WTC11 (cell line): ENCODE results near the gene HTR3A. TPM values are rescaled to one million over a fixed set of nuclear protein-coding genes. Genes with fewer than 3 reads are reported as not detected.
"Not testable (repeated sequence)": the region's sequence is repeated elsewhere in the genome, so short reads cannot be mapped to it uniquely, and the experiment has no call there.

Experiments used
- ATAC-seq: fragments of 200-7000 bp; cut with Tn5 transposase; 2 replicates; pipeline ENCODE4 v1.10.0; 2021; ENCODE audit warnings: mild to moderate bottlenecking, moderate library complexity
- CTCF ChIA-PET: fragments of 300-600 bp; sonication (Branson Sonifier 250); formaldehyde crosslinking; loops from one replicate; lab custom pipeline; 2021; ENCODE audit warnings: antibody characterized with exemption; lab: Charles Lee
- POLR2A ChIA-PET: fragments of 350-600 bp; sonication (Branson Sonifier 250); formaldehyde crosslinking; loops from one replicate; lab custom pipeline; 2021; ENCODE audit warnings: antibody characterized with exemption; lab: Charles Lee
- DNase-seq: peaks from one replicate; pipeline ENCODE4 v3.0.0; 2021; ENCODE audit warnings: low spot score
- H3K27ac Mint-ChIP-seq: 2 replicates; pipeline ENCODE4 v1.8.0; 2021; ENCODE audit warnings: mixed read lengths
- H3K27me3 Mint-ChIP-seq: 2 replicates; pipeline ENCODE4 v1.8.0; 2021; ENCODE audit warnings: low read depth, mild to moderate bottlenecking, moderate library complexity, mixed read lengths
- H3K36me3 Mint-ChIP-seq: 2 replicates; pipeline ENCODE4 v1.8.0; 2021; ENCODE audit warnings: mixed read lengths
- H3K4me1 Mint-ChIP-seq: 2 replicates; pipeline ENCODE4 v1.8.0; 2022; ENCODE audit warnings: mixed read lengths
- H3K4me3 Mint-ChIP-seq: 2 replicates; pipeline ENCODE4 v1.8.0; 2021; ENCODE audit warnings: mild to moderate bottlenecking, moderate library complexity, mixed read lengths
- H3K9me3 Mint-ChIP-seq: 2 replicates; pipeline ENCODE4 v1.8.0; 2021; ENCODE audit warnings: mixed read lengths
- ARID4B ChIP-seq: sonication (generic); formaldehyde crosslinking; IDR thresholded peaks from 2 replicates; pipeline ENCODE4 v1.8.0; 2023; ENCODE audit warnings: missing genetic modification reagents, mild to moderate bottlenecking, borderline replicate concordance
- ATF1 ChIP-seq: sonication (generic); formaldehyde crosslinking; IDR thresholded peaks from 2 replicates; pipeline ENCODE4 v1.8.1; 2023; ENCODE audit warnings: mild to moderate bottlenecking, moderate library complexity, missing genetic modification reagents
- ELF4 ChIP-seq: sonication (generic); formaldehyde crosslinking; IDR thresholded peaks from 2 replicates; pipeline ENCODE4 v1.8.1; 2022; ENCODE audit warnings: low read depth, mild to moderate bottlenecking, moderate library complexity, missing genetic modification reagents
- ERG ChIP-seq: fragments of 250-450 bp; sonication (Bioruptor Pico); IDR thresholded peaks from 2 replicates; pipeline ENCODE4 v1.8.0; 2021; ENCODE audit warnings: mild to moderate bottlenecking
- FOXJ3 ChIP-seq: sonication (generic); formaldehyde crosslinking; IDR thresholded peaks from 2 replicates; pipeline ENCODE4 v1.9.0; 2021; ENCODE audit warnings: missing genetic modification reagents, mild to moderate bottlenecking, borderline replicate concordance
- GTF2I ChIP-seq: fragments of 250-450 bp; sonication (Bioruptor Pico); conservative IDR thresholded peaks from 2 replicates; pipeline ENCODE4 v1.4.0; 2021; ENCODE audit warnings: mild to moderate bottlenecking
- IRF1 ChIP-seq: sonication (generic); formaldehyde crosslinking; IDR thresholded peaks from 2 replicates; pipeline ENCODE4 v1.8.0; 2023; ENCODE audit warnings: missing genetic modification reagents
- JAZF1 ChIP-seq: fragments of 250-450 bp; sonication (Bioruptor Pico); IDR thresholded peaks from 2 replicates; pipeline ENCODE4 v1.9.0; 2021; ENCODE audit warnings: moderate library complexity, mild to moderate bottlenecking, inconsistent platforms
- JUN ChIP-seq: sonication (generic); formaldehyde crosslinking; IDR thresholded peaks from 2 replicates; pipeline ENCODE4 v1.8.0; 2023; ENCODE audit warnings: mild to moderate bottlenecking, missing genetic modification reagents
- MAX ChIP-seq: sonication (generic); formaldehyde crosslinking; IDR thresholded peaks from 2 replicates; pipeline ENCODE4 v1.8.0; 2022; ENCODE audit warnings: mild to moderate bottlenecking, missing genetic modification reagents
- NR3C1 ChIP-seq: sonication (generic); formaldehyde crosslinking; conservative IDR thresholded peaks from 2 replicates; pipeline ENCODE4 v1.8.1; 2023; ENCODE audit warnings: low read depth, mild to moderate bottlenecking, missing genetic modification reagents
- PRDM15 ChIP-seq: sonication (generic); formaldehyde crosslinking; IDR thresholded peaks from 2 replicates; pipeline ENCODE4 v1.8.0; 2022; ENCODE audit warnings: missing genetic modification reagents
- RORB ChIP-seq: fragments of 250-450 bp; sonication (Bioruptor Pico); IDR thresholded peaks from 2 replicates; pipeline ENCODE4 v1.9.0; 2021; ENCODE audit warnings: mild to moderate bottlenecking
- ZNF281 ChIP-seq: sonication (generic); formaldehyde crosslinking; IDR thresholded peaks from 2 replicates; pipeline ENCODE4 v1.8.0; 2023; ENCODE audit warnings: mild to moderate bottlenecking, missing genetic modification reagents
- total RNA-seq: library from RNA; stranded (reverse); gene quantifications from 3 replicates; pipeline ENCODE4 v1.2.3, GENCODE V29; 2021

HTR3A gene
- total RNA-seq, 1 experiment from 2014 or later: 4.1 TPM

GRCh38 chr11:113942256-113942655, 32.7 kb upstream of the HTR3A start:
- no peak for ATAC-seq
- Mint-ChIP-seq H3K27ac (no peak overlapping the region), H3K36me3 (no peaks in the 10 kb centered on the region), H3K4me3 (no peak overlapping the region), H3K4me1 (no peaks in the 10 kb centered on the region), H3K9me3 (no peaks in the 10 kb centered on the region), H3K27me3 (no peaks in the 10 kb centered on the region)
- POLR2A ChIA-PET: no interaction called here
- CTCF ChIA-PET: interaction anchor here (1.6 kb wide), 1 partner anchor 46 kb away, joined by 13 read pairs; no protein-coding TSS in a partner anchor
- TF ChIP-seq MAX (CRISPR knock-in tag) (no peak), ELF4 (CRISPR knock-in tag) (no peak), NR3C1 (CRISPR knock-in tag) (no peak), JUN (CRISPR knock-in tag) (no peak), ERG (CRISPR knock-in tag) (no peak), ZNF281 (no peak)
- DNase-seq: no peak

- CTCF ChIA-PET: interaction anchor here (1.1 to 1.8 kb wide), 2 partner anchors 40 to 50 kb away, joined by 6 to 27 read pairs; no protein-coding TSS in a partner anchor
- ATAC-seq, H3K4me3 Mint-ChIP-seq, H3K9me3 Mint-ChIP-seq, H3K36me3 Mint-ChIP-seq, H3K27ac Mint-ChIP-seq, POLR2A ChIA-PET, H3K27me3 Mint-ChIP-seq, DNase-seq: not testable (repeated sequence)
- H3K4me1 Mint-ChIP-seq: peaks cover 25% of the 10 kb centered on the region
Observed at GRCh38 chr11:113946162-113946561, 28.7 kb upstream of the HTR3A start.

GRCh38 chr11:113947994-113948393, 26.9 kb upstream of the HTR3A start:
- 0 out of 2 replicates have a peak, but pooled peaks cover 3% of the 10 kb centered on the region for H3K27me3 Mint-ChIP-seq
- ATAC-seq (no peak), DNase-seq (no peak)
- H3K4me3 Mint-ChIP-seq: no peak overlapping the region
- H3K27ac Mint-ChIP-seq: no peak overlapping the region
- no peaks in the 10 kb centered on the region for H3K9me3 Mint-ChIP-seq
- peaks cover 40% of the 10 kb centered on the region for H3K4me1 Mint-ChIP-seq
- POLR2A ChIA-PET: interaction anchor here (0.7 kb wide), 1 partner anchor 63 kb away, joined by 3 read pairs; no protein-coding TSS in a partner anchor
- H3K36me3 Mint-ChIP-seq: no peaks in the 10 kb centered on the region
- CTCF ChIA-PET: interaction anchor here (2.0 kb wide), 1 partner anchor 52 kb away, joined by 6 read pairs; no protein-coding TSS in a partner anchor
- TF ChIP-seq ERG (CRISPR knock-in tag) (no peak), ATF1 (CRISPR knock-in tag) (no peak), PRDM15 (no peak), GTF2I (CRISPR knock-in tag) (no peak), JAZF1 (no peak), ARID4B (CRISPR knock-in tag) (no peak), IRF1 (CRISPR knock-in tag) (no peak), FOXJ3 (CRISPR knock-in tag) (no peak), RORB (no peak)
